ENCODE results near the gene GSTA5.
"Not testable (repeated sequence)": the region's sequence is repeated elsewhere in the genome, so short reads cannot be mapped to it uniquely, and the experiment has no call there.

GRCh38 chr6:52782696-52783274 lies 57.8 kb downstream of the GSTA5 start:
- TF ChIP-seq EP300 (IDR thresholded peaks at IDR 0.05; ENCODE audit: borderline replicate concordance in 1 of 2, control insufficient read depth in 1 of 2, low read depth in 2 of 2, low read length in 2 of 2); CTCF (IDR thresholded peaks at IDR 0.05 in 2 of 3, conservative IDR thresholded peaks at IDR 0.05 in 1 of 3; ENCODE audit: control insufficient read depth in 2 of 3, extremely low read depth in 1 of 3, insufficient read depth in 1 of 3, low read depth in 3 of 3, low read length in 3 of 3); CHD1 (IDR thresholded peaks at IDR 0.05; ENCODE audit: low read depth, low read length); SUZ12 (IDR thresholded peaks at IDR 0.05; ENCODE audit: unreplicated experiment); E4F1 (IDR thresholded peaks at IDR 0.05; ENCODE audit: borderline replicate concordance, partially characterized antibody); ELK1 (IDR thresholded peaks at IDR 0.05; ENCODE audit: low read depth, low read length); JUND (IDR thresholded peaks at IDR 0.05; ENCODE audit: low read depth, low read length); ZZZ3 (IDR thresholded peaks at IDR 0.05; ENCODE audit: control insufficient read depth, insufficient read length, low read depth); HCFC1 (IDR thresholded peaks at IDR 0.05; ENCODE audit: low read length): not testable (repeated sequence)
